ENCODE data around the gene NT5DC4. TPM values are rescaled to one million over a fixed set of nuclear protein-coding genes. Genes with fewer than 3 reads are reported as not detected.
"Not testable (repeated sequence)": the region's sequence is repeated elsewhere in the genome, so short reads cannot be mapped to it uniquely, and the experiment has no call there.

The NT5DC4 gene
- total RNA-seq, 2 experiments from 2014 or later, result not detected

GRCh38 chr2:112713926-112714325 is 6.9 kb upstream of the NT5DC4 start:
- Mint-ChIP-seq H3K27me3 (peaks cover 6% of the 10 kb centered on the region), H3K27ac (no peak overlapping the region), H3K36me3 (ENCODE audit: low read depth) (no peaks in the 10 kb centered on the region), H3K9me3 (ENCODE audit: low read depth) (no peaks in the 10 kb centered on the region), H3K4me1 (peaks cover 9% of the 10 kb centered on the region), H3K4me3 (no peak overlapping the region)
- DNase-seq, result no peak
- POLR2A ChIA-PET, result interaction anchor here (1.1 kb wide), 1 partner anchor 22 kb away, joined by 4 read pairs; no protein-coding TSS in a partner anchor
- CTCF ChIA-PET, result interaction anchor here (0.6 to 2.2 kb wide), 4 partner anchors 11 to 22 kb away, joined by 3 to 7 read pairs (median 3); no protein-coding TSS in a partner anchor
- intact Hi-C loops (cut with DNase I, micrococcal nuclease), result no loop called here
- ATAC-seq, result no peak

GRCh38 chr2:112714331-112714730 is 6.5 kb upstream of the NT5DC4 start:
- peaks cover 9% of the 10 kb centered on the region for H3K4me1 Mint-ChIP-seq
- ChIA-PET POLR2A (no interaction called here), CTCF (no interaction called here)
- no peak overlapping the region for H3K27ac Mint-ChIP-seq
- H3K27me3 Mint-ChIP-seq, result peaks cover 6% of the 10 kb centered on the region
- intact Hi-C loops (cut with DNase I, micrococcal nuclease), result no loop called here
- no peak overlapping the region for H3K4me3 Mint-ChIP-seq
- DNase-seq (no peak), ATAC-seq (no peak)
- H3K9me3 Mint-ChIP-seq (ENCODE audit: low read depth), result no peaks in the 10 kb centered on the region
- H3K36me3 Mint-ChIP-seq (ENCODE audit: low read depth), result no peaks in the 10 kb centered on the region

- ChIA-PET CTCF (interaction anchor here (0.7 to 1.4 kb wide), 2 partner anchors 11 to 12 kb away, joined by 3 to 4 read pairs; no protein-coding TSS in a partner anchor), POLR2A (no interaction called here)
- intact Hi-C loops (cut with DNase I, micrococcal nuclease), result no loop called here
- Mint-ChIP-seq H3K4me3 (no peak overlapping the region), H3K36me3 (ENCODE audit: low read depth) (no peaks in the 10 kb centered on the region), H3K9me3 (ENCODE audit: low read depth) (no peaks in the 10 kb centered on the region), H3K27ac (no peak overlapping the region), H3K4me1 (peaks cover 9% of the 10 kb centered on the region), H3K27me3 (peaks cover 3% of the 10 kb centered on the region)
- DNase-seq (no peak), ATAC-seq (no peak)
Observed at GRCh38 chr2:112714836-112715631, 5.8 kb upstream of the NT5DC4 start.

GRCh38 chr2:112716094-112716493 is 4.7 kb upstream of the NT5DC4 start:
- DNase-seq; H3K9me3 Mint-ChIP-seq (ENCODE audit: low read depth); H3K4me1 Mint-ChIP-seq; H3K27me3 Mint-ChIP-seq; POLR2A ChIA-PET; intact Hi-C loops (cut with DNase I, micrococcal nuclease); H3K27ac Mint-ChIP-seq; H3K4me3 Mint-ChIP-seq; ATAC-seq; H3K36me3 Mint-ChIP-seq (ENCODE audit: low read depth): not testable (repeated sequence)
- CTCF ChIA-PET, result interaction anchor here (1.4 kb wide), 1 partner anchor 10 kb away, joined by 4 read pairs; no protein-coding TSS in a partner anchor

- intact Hi-C loops (cut with DNase I, micrococcal nuclease); POLR2A ChIA-PET; H3K36me3 Mint-ChIP-seq (ENCODE audit: low read depth); H3K9me3 Mint-ChIP-seq (ENCODE audit: low read depth); H3K27ac Mint-ChIP-seq; ATAC-seq; H3K27me3 Mint-ChIP-seq; DNase-seq; H3K4me1 Mint-ChIP-seq; H3K4me3 Mint-ChIP-seq: not testable (repeated sequence)
- CTCF ChIA-PET, result interaction anchor here (1.3 kb wide), 1 partner anchor 9 kb away, joined by 5 read pairs; no protein-coding TSS in a partner anchor
Observed at GRCh38 chr2:112716826-112717352, 3.9 kb upstream of the NT5DC4 start.

GRCh38 chr2:112718863-112719370 is 1.9 kb upstream of the NT5DC4 start:
- Mint-ChIP-seq H3K4me1 (no peaks in the 10 kb centered on the region), H3K4me3 (no peak overlapping the region), H3K36me3 (ENCODE audit: low read depth) (no peaks in the 10 kb centered on the region), H3K27me3 (no peaks in the 10 kb centered on the region), H3K9me3 (ENCODE audit: low read depth) (no peaks in the 10 kb centered on the region), H3K27ac (no peak overlapping the region)
- ChIA-PET POLR2A (no interaction called here), CTCF (interaction anchor here (0.5 kb wide), 1 partner anchor 159 kb away, joined by 3 read pairs; no protein-coding TSS in a partner anchor)
- intact Hi-C loops (cut with DNase I, micrococcal nuclease), result no loop called here
- DNase-seq (no peak), ATAC-seq (no peak)

- DNase-seq, result no peak
- H3K9me3 Mint-ChIP-seq (ENCODE audit: low read depth), result no peaks in the 10 kb centered on the region
- no peak overlapping the region for H3K4me3 Mint-ChIP-seq
- no peak overlapping the region for H3K27ac Mint-ChIP-seq
- intact Hi-C loops (cut with DNase I, micrococcal nuclease), result no loop called here
- peaks cover 3% of the 10 kb centered on the region for H3K4me1 Mint-ChIP-seq
- ATAC-seq, result no peak
- ChIA-PET CTCF (no interaction called here), POLR2A (no interaction called here)
- no peaks in the 10 kb centered on the region for H3K27me3 Mint-ChIP-seq
- H3K36me3 Mint-ChIP-seq (ENCODE audit: low read depth), result no peaks in the 10 kb centered on the region
Observed at GRCh38 chr2:112721819-112722522, 1.2 kb downstream of the NT5DC4 start.

- no peak for DNase-seq
- no peak for ATAC-seq
- no peaks in the 10 kb centered on the region for H3K9me3 Mint-ChIP-seq (ENCODE audit: low read depth)
- H3K4me1 Mint-ChIP-seq, result peaks cover 3% of the 10 kb centered on the region
- ChIA-PET CTCF (interaction anchor here (0.5 to 8.2 kb wide), 3 partner anchors 61 to 121 kb away, joined by 3 to 185 read pairs (median 133); no protein-coding TSS in a partner anchor), POLR2A (no interaction called here)
- no peak overlapping the region for H3K4me3 Mint-ChIP-seq
- intact Hi-C loops (cut with DNase I, micrococcal nuclease), result no loop called here
- H3K36me3 Mint-ChIP-seq (ENCODE audit: low read depth), result no peaks in the 10 kb centered on the region
- H3K27ac Mint-ChIP-seq, result no peak overlapping the region
- no peaks in the 10 kb centered on the region for H3K27me3 Mint-ChIP-seq
Observed at GRCh38 chr2:112722816-112723546, 2.2 kb downstream of the NT5DC4 start.

GRCh38 chr2:112723547-112723940 is 2.7 kb downstream of the NT5DC4 start:
- H3K27me3 Mint-ChIP-seq, result no peaks in the 10 kb centered on the region
- H3K9me3 Mint-ChIP-seq (ENCODE audit: low read depth), result no peaks in the 10 kb centered on the region
- no peak for DNase-seq
- intact Hi-C loops (cut with DNase I, micrococcal nuclease), result no loop called here
- no peak for ATAC-seq
- POLR2A ChIA-PET, result no interaction called here
- no peaks in the 10 kb centered on the region for H3K36me3 Mint-ChIP-seq (ENCODE audit: low read depth)
- no peak overlapping the region for H3K4me3 Mint-ChIP-seq
- CTCF ChIA-PET, result interaction anchor here (0.5 to 8.2 kb wide), 4 partner anchors 16 to 121 kb away, joined by 3 to 185 read pairs (median 69); no protein-coding TSS in a partner anchor
- peaks cover 3% of the 10 kb centered on the region for H3K4me1 Mint-ChIP-seq
- H3K27ac Mint-ChIP-seq, result no peak overlapping the region

- H3K4me1 Mint-ChIP-seq, result peaks cover 3% of the 10 kb centered on the region
- no peak for ATAC-seq
- no peaks in the 10 kb centered on the region for H3K27me3 Mint-ChIP-seq
- no peak overlapping the region for H3K4me3 Mint-ChIP-seq
- no peaks in the 10 kb centered on the region for H3K36me3 Mint-ChIP-seq (ENCODE audit: low read depth)
- CTCF ChIA-PET, result interaction anchor here (0.6 to 8.2 kb wide), 5 partner anchors 16 to 122 kb away, joined by 3 to 185 read pairs (median 40); no protein-coding TSS in a partner anchor
- POLR2A ChIA-PET, result no interaction called here
- intact Hi-C loops (cut with DNase I, micrococcal nuclease), result no loop called here
- no peak for DNase-seq
- no peaks in the 10 kb centered on the region for H3K9me3 Mint-ChIP-seq (ENCODE audit: low read depth)
- H3K27ac Mint-ChIP-seq, result no peak overlapping the region
Observed at GRCh38 chr2:112723995-112724394, 3.2 kb downstream of the NT5DC4 start.
